NCI-H128 (cell line): ENCODE data around the gene IL4R.
"Not testable (repeated sequence)": the region's sequence is repeated elsewhere in the genome, so short reads cannot be mapped to it uniquely, and the experiment has no call there.

Source experiments
- DNase-seq: peaks from one replicate; lab custom pipeline; 2025; ENCODE audit not compliant: unreplicated experiment; lab: John Stamatoyannopoulos, UW

The IL4R gene

DNA sequence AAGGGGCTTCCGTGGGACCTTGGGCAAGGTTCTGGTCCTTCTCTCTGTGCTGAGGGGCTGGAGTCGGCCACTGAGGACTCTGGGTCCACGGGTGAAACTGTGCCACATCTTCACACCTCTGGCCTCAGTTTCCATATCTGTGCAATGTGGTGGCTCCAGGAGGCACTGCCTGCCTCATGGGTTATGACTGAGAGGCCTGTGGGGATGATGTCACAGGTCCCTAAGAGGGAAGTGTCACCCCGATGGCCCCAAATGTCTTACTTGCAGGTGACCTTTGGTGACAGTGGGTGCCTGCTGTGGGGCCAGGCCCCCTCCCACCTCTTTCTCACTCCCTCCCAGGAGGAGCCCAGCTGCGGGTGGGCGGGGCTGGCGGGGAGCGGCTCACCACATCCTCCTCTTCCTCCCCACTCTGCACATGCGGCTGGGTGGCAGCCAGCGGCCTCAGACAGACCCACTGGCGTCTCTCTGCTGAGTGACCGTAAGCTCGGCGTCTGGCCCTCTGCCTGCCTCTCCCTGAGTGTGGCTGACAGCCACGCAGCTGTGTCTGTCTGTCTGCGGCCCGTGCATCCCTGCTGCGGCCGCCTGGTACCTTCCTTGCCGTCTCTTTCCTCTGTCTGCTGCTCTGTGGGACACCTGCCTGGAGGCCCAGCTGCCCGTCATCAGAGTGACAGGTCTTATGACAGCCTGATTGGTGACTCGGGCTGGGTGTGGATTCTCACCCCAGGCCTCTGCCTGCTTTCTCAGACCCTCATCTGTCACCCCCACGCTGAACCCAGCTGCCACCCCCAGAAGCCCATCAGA is 88.2 kb downstream of the IL4R start, which contains the start of gene IL21R:
Gene IL21R, plus strand, starts transcription at position 407 of the 801 bp plus-strand sequence. CDS start 27,898 bp downstream, outside the sequence.
- DNase-seq: no peak

DNA sequence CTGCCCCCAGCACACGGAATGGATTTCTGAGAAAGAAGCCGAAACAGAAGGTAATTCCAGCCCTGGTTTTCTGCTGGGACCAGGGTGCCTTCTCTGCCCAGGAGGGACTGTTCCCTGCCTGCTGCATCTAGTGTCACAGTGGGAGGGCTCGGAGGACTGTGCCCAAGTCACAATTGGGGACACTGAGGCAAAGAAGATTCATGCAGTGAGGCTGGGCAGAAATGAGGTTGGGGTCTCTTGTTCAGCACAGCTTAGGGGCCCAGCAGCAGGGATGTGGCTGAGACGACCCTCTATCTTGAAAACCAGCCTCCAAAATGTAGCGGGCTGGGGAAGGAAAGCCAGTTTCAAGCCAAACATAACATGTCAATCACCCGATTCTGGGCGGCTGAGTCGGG is 88.8 kb downstream of the IL4R start:
- DNase-seq: no peak

DNA sequence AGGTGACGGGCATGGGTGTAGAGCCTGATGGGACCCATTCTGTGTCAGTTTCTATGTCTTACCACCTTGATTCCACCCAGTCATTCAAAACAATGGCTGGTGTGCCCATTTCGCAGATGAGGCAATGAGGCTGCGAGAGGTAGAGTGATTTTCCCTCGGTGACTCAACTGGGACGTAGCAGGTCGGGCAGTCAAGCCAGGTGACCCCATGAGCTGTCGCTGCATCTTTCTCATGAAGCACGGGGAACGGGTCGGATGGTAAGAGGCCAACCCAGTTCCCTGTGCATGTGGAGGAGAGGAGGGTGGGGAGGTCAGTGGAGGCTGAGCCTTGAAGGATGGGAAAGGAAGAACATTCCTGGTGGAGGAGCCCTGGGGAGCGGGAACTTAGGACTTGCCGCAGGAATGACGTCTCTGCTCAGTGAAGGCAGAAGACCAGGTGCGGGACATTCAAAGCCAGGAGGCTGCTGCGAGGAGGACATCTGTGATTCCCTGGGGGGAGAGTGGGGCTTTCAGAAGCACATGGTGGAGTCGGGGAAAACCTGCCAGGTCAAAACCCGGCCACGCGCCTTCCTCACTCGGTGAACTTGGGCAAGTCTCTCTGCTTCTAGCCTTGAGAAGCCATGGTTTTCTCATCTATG is 89.3 kb downstream of the IL4R start:
- DNase-seq: no peak

DNA sequence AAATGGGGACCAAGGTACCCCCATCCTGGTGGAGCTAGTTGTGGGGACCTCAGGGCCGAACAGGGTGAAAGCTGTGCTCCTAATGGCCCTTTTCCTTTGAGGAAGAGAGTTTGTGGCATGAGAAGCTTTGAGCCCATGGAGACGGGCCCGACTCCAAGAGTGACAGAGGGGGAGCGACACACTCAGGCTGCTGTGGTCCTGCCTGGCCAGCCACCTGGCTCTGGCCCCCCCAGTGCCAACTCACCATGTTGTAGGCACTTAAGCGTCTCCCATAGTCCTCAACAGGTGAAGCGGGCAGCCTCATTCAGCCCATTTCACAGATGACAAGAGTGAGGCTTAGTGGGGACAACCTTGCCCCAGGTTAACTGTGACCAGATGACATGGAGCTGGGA is 89.8 kb downstream of the IL4R start:
- DNase-seq: no peak

DNA sequence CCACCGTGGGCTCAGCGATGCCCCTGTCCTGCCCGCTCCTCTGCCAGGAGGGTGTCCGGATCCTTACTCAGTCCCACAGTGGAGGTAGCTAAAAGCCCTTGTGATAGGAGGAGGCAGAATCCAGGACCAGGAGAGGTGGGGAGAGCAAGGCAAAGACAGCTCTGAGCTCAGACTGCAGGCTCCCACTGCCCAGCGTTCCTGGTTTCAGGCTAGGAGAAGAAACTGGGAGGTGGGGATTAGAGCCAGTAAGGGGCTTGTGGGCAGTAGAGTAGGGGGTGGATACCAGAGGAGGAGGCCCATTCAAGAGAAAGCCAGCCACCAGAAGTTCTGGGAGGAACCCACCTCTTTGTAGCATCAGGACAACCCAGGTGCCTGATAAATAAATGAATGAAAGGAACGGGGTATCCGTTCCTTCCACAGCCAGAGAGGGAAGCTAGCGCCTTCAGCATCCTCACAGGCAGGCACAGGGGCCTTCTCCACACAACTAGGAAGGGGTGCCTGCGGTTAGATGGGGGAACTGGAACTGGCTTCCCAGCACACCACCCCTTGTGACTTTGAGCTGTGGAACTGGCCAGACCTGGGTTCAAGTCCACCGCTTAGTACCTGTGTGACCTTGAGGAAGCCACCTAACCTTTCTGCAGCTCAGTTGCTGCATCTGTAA is 90.5 kb downstream of the IL4R start:
- DNase-seq: no peak

DNA sequence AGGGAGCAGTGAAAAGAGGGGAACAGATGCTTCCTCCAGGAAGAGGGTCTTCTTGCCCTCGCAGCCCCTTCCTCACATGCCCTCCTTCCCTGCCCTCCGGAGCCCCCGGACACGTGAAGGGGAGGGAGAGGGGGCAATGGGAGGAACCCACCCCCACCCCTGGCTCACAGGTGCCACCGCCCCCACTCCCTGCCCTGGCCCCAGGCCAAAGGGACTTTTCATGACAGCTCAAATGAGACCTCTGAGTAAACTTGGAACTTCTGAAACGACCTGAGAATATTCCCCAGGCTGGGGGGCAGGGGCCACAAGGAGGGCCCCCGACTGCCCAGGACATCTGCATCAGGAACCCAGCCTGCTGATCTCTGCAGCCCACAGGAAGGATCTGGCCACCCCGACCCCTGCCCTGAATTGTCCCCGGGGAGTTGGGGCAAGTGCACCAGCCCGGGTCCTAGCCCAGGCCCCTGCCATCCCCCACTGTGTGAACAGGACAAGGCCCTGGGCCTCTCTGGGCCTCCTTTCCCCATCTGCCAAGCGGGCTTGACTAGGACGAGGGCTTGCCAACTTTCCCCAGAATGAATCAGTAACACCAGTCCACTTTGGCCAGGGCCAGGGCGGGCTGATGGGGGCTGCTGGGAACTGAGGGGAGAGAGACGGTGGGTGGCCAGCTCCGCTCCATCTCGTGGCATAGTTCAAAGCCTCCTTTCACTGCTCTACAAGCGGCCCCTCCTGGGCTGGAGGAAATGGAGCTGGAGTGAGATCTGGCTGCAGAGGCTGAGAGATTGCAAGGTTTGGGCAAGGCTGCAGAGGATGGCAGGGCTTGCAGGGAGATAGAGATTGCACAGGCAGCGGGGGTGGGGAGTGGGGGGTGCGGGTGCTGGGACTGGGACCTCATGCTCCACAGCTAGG is 92.0 kb downstream of the IL4R start:
- DNase-seq: no peak

DNA sequence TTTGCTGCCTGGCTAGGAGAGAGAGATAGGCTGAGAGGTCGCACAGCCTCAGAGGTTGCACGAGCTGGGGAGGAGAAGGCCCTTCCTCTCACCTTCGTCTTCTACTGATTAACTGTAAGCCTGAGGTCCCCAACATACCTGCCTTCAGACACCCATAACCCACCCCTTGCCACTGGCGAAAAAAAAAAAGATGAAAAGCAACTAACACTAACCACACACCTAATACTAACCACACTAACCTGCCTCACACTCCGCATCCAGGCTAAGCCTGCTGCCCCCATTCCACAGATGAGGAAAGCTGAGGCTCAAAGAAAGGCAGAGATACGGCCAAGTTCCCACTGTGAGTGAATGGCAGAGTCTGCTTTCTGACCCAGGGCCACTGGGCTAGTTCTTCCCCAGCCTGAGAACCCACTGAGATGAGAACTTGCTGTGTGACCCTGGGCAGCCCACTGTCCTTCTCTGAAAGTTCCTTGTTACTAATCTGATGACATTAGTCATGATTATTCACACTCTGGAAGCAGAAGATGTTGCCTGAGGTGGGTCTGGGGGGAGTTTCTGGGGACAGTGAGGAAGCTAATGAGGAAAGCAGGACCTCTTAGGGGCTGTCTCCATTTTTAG is 92.8 kb downstream of the IL4R start:
- no peak for DNase-seq

DNA sequence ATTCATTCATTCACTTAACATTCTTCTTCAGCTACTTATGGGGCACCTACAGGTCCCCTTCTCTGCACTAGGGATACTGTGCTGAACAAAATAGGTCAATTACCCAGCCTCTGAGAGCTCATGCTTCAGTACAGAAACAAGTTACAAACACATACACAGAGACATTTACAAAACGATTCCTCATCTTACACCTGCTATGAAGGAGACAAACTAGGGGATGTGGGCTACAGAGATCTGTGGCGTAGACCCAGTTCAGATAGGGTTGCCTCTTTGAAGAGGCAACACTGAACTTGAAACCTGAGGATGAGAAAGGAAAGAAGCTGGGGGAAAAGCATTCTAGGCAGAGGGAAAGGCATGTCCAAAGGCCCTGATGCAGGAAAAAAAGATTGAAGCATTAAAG is 93.4 kb downstream of the IL4R start:
- no peak for DNase-seq

DNA sequence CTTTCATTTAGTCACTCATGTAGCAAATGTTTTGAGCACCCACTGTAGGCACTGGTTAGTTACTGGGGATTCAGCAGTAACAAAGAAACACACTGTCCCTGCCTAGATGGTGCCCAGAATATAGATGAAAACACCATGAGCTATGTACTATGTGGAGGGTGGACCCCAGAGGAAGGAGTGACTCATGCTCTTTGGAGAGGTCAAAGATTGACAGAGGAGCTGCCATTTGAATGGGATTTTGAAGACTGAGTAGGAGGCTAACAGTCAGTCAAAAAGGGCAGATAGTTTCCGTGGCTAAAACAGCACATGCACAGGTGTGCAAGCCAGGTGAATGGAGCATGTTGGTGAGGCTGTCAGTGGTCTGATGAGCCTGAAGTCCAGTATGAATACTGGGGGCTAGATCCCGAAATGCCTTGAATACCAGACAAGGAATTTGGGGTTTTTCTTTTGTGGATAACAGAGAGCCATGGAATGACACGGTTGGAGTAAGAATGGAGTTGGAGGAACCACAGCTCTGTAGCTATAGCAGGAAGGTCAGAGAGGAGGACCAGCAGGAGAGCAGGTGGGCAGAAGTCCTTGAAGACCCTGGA is 94.3 kb downstream of the IL4R start:
- DNase-seq: no peak

DNA sequence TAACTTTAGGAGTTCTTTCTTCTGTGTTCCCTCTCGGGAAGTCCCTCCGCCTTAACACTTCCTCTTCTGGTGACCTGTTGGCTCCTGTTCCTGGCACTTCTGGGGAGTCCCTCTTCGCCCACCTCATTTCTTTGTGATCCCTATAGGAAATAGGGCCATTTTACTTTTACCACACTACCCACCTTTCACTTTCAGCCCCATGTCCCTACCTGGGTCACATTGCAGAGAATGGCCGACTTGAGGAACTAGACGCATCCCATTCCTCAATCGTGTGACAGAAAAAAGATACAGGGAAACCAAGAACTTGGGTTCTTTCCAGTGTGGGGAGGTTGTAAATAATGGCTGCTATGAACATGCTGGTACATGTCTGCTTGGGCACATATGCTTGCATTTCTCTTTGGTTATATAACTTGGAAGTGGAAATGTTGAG is 94.8 kb downstream of the IL4R start:
- DNase-seq: no peak

DNA sequence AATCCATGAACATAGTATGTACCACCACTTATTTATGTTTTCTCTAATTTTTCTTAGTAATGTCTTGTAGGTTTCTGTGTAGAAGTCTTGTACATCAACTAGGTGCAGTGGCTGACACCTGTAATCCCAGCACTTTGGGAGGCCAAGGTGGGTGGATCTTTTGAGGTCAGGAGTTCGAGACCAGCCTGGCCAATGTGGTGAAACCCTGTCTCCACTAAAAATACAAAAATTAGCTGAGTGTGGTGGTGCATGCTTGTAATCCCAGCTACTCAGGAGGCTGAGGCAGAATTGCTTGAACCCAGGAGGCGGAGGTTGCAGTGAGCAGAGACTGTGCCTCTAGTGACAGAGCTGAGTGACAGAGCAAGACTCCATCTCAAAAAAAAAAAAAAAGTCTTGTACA is 96.2 kb downstream of the IL4R start:
- DNase-seq: not testable (repeated sequence)

DNA sequence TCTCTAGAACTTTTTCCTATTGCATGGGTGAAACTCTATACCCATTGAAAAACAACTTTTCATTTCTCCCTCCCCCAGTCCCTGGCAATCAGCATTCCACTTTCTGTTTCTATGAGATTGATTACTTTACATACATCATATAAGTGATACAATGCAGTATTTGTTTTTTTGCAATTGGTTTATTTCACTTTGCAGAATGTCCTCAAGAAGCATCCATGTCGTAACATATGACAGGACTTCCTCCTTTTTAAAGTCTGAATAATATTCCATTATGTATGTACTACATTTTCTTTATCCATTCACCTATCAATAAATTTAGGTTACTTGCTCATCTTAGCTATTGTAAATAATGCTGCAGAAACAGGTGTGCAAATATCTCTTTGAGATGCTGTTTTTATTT is 97.0 kb downstream of the IL4R start:
- no peak for DNase-seq

DNA sequence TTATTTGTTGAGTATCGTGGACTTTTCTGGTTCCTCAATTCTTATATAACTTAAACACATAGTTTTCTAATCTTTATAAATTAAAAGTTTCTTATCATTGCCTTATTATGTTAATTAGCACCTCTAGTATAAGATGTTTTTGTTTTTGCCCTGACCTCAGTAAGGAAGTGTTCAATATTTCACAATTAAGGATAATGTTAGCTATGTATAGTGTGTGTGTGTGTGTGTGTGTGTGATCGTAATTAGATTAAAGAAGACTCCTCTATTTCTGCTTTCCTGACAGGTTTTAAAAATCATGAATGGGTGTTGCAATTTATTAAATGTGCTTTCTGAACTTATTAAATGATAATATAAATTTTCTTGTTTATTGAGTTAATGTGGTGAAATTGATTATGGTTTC is 100.2 kb downstream of the IL4R start:
- DNase-seq: no peak
